HepG2 (cell line): Measurements from ENCODE around the gene FAM50A. TPM values are rescaled to one million over a fixed set of nuclear protein-coding genes. Genes with fewer than 3 reads are reported as not detected.

Experiments
- ERF ChIP-seq: IDR thresholded peaks from 2 replicates; pipeline ENCODE4 v1.6.1; 2018; ENCODE audit warnings: missing biosample characterization, missing genetic modification reagents
- FOSL1 ChIP-seq: sonication (generic); formaldehyde crosslinking; IDR thresholded peaks from 2 replicates; pipeline ENCODE4 v1.9.0; 2021; ENCODE audit warnings: missing genetic modification reagents, borderline replicate concordance
- FOSL2 ChIP-seq: sonication (generic); formaldehyde crosslinking; IDR thresholded peaks from 2 replicates; pipeline ENCODE4 v1.4.0; 2020; ENCODE audit warnings: missing genetic modification reagents
- IRF2 ChIP-seq: IDR thresholded peaks from 2 replicates; pipeline ENCODE4 v1.6.1; 2018; ENCODE audit warnings: missing genetic modification reagents, missing compliant biosample characterization
- MIER3 ChIP-seq: IDR thresholded peaks from 2 replicates; pipeline ENCODE4 v1.6.1; 2016; ENCODE audit warnings: missing compliant biosample characterization, borderline replicate concordance
- POLR2AphosphoS2 ChIP-seq: IDR thresholded peaks from 2 replicates; pipeline ENCODE4 v1.6.1; 2011; ENCODE audit warnings: low read depth, low read length, improper control_type of control experiment
- REL ChIP-seq: sonication (generic); formaldehyde crosslinking; conservative IDR thresholded peaks from 2 replicates; pipeline ENCODE4 v1.8.0; 2022; ENCODE audit warnings: mild to moderate bottlenecking, missing genetic modification reagents, moderate library complexity
- SRY ChIP-seq: sonication (generic); formaldehyde crosslinking; IDR thresholded peaks from 2 replicates; pipeline ENCODE4 v1.8.0; 2022; ENCODE audit warnings: mild to moderate bottlenecking, missing genetic modification reagents
- TCF7 ChIP-seq: sonication (generic); IDR thresholded peaks from 2 replicates; pipeline ENCODE4 v1.6.1; 2016; ENCODE audit warnings: antibody characterized with exemption, low read depth
- TEAD3 ChIP-seq: optimal IDR thresholded peaks from 2 replicates; pipeline ENCODE3; 2016; ENCODE audit warnings: borderline replicate concordance
- THYN1 ChIP-seq: sonication (generic); formaldehyde crosslinking; IDR thresholded peaks from 2 replicates; pipeline ENCODE4 v1.8.1; 2023; ENCODE audit warnings: low read depth, mild to moderate bottlenecking, moderate library complexity, missing genetic modification reagents, borderline replicate concordance
- ZNF235 ChIP-seq: sonication (generic); formaldehyde crosslinking; IDR thresholded peaks from 2 replicates; pipeline ENCODE4 v1.8.1; 2023; ENCODE audit warnings: mild to moderate bottlenecking, missing genetic modification reagents, borderline replicate concordance
- polyA plus RNA-seq, 8 experiments: library from polyadenylated mRNA; depleted of rRNA in 3 of 8; stranded (reverse) in 7 of 8; unstranded in 1 of 8; fragments of >200 nt; fragmentation: Illumina TruSeq in 4 of 8; extraction: Trizol in 4 of 8; gene quantifications; 2 replicates each; pipeline versions ENCODE4 v1.2.1 to v1.2.3, GENCODE V29; 2011 to 2016; ENCODE audit warnings: low read depth in 4 of 8, missing spikeins in 1 of 8, mixed read lengths in 1 of 8; ENCODE audit not compliant: insufficient read depth in 1 of 8
- total RNA-seq, 5 experiments: library from RNA; depleted of rRNA; stranded (reverse); fragments of >200 nt; fragmentation: Illumina TruSeq; extraction: Trizol; gene quantifications; 2 replicates each; pipeline ENCODE4 v1.2.3, GENCODE V29; 2016; ENCODE audit warnings: low read depth in 1 of 5
- TF ChIP-seq, protein P1 (sequence below): sonication (generic); formaldehyde crosslinking; IDR thresholded peaks from 2 replicates; pipeline ENCODE4 v1.8.0; 2022; ENCODE audit warnings: mild to moderate bottlenecking, missing genetic modification reagents; ENCODE audit not compliant: insufficient replicate concordance
- TF ChIP-seq, protein P2 (sequence below), 2 experiments: sonication (generic) in 1 of 2; formaldehyde crosslinking in 1 of 2; IDR thresholded peaks; 2 replicates each; pipeline versions ENCODE4 v1.4.0 to v1.6.1; 2018 to 2020; ENCODE audit warnings: missing genetic modification reagents in 2 of 2, borderline replicate concordance in 1 of 2, low read depth in 1 of 2, mild to moderate bottlenecking in 1 of 2, missing biosample characterization in 1 of 2
- TF ChIP-seq, protein P3 (sequence below): sonication (generic); formaldehyde crosslinking; IDR thresholded peaks from 2 replicates; pipeline ENCODE4 v1.4.0; 2020; ENCODE audit warnings: mild to moderate bottlenecking, missing genetic modification reagents, borderline replicate concordance
- TF ChIP-seq, protein P4 (sequence below): sonication (generic); formaldehyde crosslinking; IDR thresholded peaks from 2 replicates; pipeline ENCODE4 v1.4.0; 2020; ENCODE audit warnings: low read depth, missing genetic modification reagents
- TF ChIP-seq, protein P5 (sequence below): IDR thresholded peaks from 2 replicates; pipeline ENCODE4 v1.6.1; 2016; ENCODE audit warnings: missing compliant biosample characterization, missing genetic modification reagents, borderline replicate concordance

Gene FAM50A
- total and polyA plus RNA-seq, 2 of the 13 experiments (the other 11 are each of a cell fraction or from before 2014, with no cell fraction given), result 30.7 to 40.7 TPM

DNA sequence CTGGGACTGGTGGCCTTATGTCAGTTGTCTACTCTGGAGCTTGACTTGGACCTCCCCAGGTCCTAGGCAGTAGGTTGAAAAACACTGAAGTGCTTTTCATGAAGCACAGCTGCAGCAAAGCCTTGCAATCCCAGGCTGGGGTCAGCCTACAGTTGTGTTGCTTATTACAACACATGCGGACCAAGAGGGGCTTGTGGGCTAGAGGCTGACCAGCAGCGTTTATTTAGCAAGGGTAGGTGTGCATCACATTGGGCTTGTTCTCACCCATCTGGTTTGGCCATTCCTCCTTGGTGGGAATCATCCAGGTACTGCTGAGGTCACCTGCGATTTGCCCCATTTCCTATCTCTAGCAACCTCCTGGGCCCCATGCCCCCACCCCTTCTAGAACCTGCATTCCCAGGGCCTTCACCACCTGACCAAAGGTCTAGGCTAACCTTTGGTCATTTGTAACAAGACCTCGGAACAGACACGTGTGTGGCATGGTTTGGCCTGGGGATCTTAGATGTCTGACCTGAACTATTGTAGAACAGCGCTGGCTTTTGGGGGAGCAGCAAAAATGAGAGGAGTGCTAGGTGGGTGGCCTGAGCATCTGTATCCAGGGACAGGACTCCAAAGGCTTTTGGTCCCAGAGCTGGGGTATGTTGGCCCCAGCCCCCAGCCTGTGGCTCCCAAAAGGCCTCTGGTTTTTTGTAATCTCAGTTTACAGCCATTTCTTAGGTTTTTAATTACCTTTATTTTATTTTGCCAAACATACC lies 42.7 kb upstream of the FAM50A start (continued):
- TF ChIP-seq, protein P1, sequence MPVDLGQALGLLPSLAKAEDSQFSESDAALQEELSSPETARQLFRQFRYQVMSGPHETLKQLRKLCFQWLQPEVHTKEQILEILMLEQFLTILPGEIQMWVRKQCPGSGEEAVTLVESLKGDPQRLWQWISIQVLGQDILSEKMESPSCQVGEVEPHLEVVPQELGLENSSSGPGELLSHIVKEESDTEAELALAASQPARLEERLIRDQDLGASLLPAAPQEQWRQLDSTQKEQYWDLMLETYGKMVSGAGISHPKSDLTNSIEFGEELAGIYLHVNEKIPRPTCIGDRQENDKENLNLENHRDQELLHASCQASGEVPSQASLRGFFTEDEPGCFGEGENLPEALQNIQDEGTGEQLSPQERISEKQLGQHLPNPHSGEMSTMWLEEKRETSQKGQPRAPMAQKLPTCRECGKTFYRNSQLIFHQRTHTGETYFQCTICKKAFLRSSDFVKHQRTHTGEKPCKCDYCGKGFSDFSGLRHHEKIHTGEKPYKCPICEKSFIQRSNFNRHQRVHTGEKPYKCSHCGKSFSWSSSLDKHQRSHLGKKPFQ, result peak; percentile 64
- TF ChIP-seq, protein P2, sequence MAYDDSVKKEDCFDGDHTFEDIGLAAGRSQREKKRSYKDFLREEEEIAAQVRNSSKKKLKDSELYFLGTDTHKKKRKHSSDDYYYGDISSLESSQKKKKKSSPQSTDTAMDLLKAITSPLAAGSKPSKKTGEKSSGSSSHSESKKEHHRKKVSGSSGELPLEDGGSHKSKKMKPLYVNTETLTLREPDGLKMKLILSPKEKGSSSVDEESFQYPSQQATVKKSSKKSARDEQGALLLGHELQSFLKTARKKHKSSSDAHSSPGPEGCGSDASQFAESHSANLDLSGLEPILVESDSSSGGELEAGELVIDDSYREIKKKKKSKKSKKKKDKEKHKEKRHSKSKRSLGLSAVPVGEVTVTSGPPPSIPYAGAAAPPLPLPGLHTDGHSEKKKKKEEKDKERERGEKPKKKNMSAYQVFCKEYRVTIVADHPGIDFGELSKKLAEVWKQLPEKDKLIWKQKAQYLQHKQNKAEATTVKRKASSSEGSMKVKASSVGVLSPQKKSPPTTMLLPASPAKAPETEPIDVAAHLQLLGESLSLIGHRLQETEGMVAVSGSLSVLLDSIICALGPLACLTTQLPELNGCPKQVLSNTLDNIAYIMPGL (CRISPR knock-in tag; IDR thresholded peaks at IDR 0.05; ENCODE audit: borderline replicate concordance in 1 of 2, low read depth in 1 of 2), result 0 out of 4 replicates have a peak, but pooled peaks of 1 of the 2 experiments have one; percentile 17
- TF ChIP-seq, protein P3, sequence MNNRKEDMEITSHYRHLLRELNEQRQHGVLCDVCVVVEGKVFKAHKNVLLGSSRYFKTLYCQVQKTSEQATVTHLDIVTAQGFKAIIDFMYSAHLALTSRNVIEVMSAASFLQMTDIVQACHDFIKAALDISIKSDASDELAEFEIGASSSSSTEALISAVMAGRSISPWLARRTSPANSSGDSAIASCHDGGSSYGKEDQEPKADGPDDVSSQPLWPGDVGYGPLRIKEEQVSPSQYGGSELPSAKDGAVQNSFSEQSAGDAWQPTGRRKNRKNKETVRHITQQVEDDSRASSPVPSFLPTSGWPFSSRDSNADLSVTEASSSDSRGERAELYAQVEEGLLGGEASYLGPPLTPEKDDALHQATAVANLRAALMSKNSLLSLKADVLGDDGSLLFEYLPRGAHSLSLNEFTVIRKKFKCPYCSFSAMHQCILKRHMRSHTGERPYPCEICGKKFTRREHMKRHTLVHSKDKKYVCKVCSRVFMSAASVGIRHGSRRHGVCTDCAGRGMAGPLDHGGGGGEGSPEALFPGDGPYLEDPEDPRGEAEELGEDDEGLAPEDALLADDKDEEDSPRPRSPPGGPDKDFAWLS (CRISPR knock-in tag), result no peak
- no peak for TF ChIP-seq REL (CRISPR knock-in tag)
- TF ChIP-seq ZNF235 (CRISPR knock-in tag), result no peak
- TF ChIP-seq POLR2AphosphoS2, result peak; percentile 96
- TF ChIP-seq THYN1 (CRISPR knock-in tag), result no peak
- TF ChIP-seq TCF7, result no peak
- TF ChIP-seq FOSL2 (CRISPR knock-in tag), result 0 out of 2 replicates have a peak, but pooled peaks have one; percentile 18
- no peak; the same call in 1 of the 2 replicates for TF ChIP-seq MIER3 (CRISPR knock-in tag)
- TF ChIP-seq FOSL1, result no peak
- TF ChIP-seq SRY, result no peak
- 0 out of 2 replicates have a peak, but pooled peaks have one; percentile 29 for TF ChIP-seq IRF2
- peak; percentile 65 for TF ChIP-seq TEAD3 (CRISPR knock-in tag)
- TF ChIP-seq, protein P4, sequence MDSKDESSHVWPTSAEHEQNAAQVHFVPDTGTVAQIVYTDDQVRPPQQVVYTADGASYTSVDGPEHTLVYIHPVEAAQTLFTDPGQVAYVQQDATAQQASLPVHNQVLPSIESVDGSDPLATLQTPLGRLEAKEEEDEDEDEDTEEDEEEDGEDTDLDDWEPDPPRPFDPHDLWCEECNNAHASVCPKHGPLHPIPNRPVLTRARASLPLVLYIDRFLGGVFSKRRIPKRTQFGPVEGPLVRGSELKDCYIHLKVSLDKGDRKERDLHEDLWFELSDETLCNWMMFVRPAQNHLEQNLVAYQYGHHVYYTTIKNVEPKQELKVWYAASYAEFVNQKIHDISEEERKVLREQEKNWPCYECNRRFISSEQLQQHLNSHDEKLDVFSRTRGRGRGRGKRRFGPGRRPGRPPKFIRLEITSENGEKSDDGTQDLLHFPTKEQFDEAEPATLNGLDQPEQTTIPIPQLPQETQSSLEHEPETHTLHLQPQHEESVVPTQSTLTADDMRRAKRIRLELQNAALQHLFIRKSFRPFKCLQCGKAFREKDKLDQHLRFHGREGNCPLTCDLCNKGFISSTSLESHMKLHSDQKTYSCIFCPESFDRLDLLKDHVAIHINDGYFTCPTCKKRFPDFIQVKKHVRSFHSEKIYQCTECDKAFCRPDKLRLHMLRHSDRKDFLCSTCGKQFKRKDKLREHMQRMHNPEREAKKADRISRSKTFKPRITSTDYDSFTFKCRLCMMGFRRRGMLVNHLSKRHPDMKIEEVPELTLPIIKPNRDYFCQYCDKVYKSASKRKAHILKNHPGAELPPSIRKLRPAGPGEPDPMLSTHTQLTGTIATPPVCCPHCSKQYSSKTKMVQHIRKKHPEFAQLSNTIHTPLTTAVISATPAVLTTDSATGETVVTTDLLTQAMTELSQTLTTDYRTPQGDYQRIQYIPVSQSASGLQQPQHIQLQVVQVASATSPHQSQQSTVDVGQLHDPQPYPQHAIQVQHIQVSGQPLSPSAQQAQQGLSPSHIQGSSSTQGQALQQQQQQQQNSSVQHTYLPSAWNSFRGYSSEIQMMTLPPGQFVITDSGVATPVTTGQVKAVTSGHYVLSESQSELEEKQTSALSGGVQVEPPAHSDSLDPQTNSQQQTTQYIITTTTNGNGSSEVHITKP (CRISPR knock-in tag), result no peak
- peak; percentile 37; the same call in 1 of the 2 replicates for TF ChIP-seq ERF
- TF ChIP-seq, protein P5, sequence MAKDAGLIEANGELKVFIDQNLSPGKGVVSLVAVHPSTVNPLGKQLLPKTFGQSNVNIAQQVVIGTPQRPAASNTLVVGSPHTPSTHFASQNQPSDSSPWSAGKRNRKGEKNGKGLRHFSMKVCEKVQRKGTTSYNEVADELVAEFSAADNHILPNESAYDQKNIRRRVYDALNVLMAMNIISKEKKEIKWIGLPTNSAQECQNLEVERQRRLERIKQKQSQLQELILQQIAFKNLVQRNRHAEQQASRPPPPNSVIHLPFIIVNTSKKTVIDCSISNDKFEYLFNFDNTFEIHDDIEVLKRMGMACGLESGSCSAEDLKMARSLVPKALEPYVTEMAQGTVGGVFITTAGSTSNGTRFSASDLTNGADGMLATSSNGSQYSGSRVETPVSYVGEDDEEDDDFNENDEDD (CRISPR knock-in tag), result peak; percentile 36; the same call in 1 of the 2 replicates
